Calu3 (cell line): ENCODE measurements around the gene PTPRF. TPM values are rescaled to one million over a fixed set of nuclear protein-coding genes. Genes with fewer than 3 reads are reported as not detected.
"Not testable (repeated sequence)": the region's sequence is repeated elsewhere in the genome, so short reads cannot be mapped to it uniquely, and the experiment has no call there.

ENCODE experiments used
- BruUV-seq: library from RNA; stranded (reverse); fragments of 400-500 nt; replicated peaks from 2 replicates; lab custom pipeline; 2021; lab: Mats Ljungman, UMichigan
- CTCF ChIA-PET: fragments of 300-600 bp; sonication (Branson Sonifier 250); formaldehyde crosslinking; loops from one replicate; lab custom pipeline; 2022; ENCODE audit warnings: antibody characterized with exemption; lab: Charles Lee
- DNase-seq: peaks from one replicate; pipeline ENCODE4 v3.0.0; 2022
- H3K27ac Mint-ChIP-seq: one replicate; pipeline ENCODE4 v1.8.0; 2022; ENCODE audit warnings: mixed read lengths; ENCODE audit not compliant: unreplicated experiment
- H3K27me3 Mint-ChIP-seq: one replicate; pipeline ENCODE4 v1.8.0; 2022; ENCODE audit warnings: mixed read lengths; ENCODE audit not compliant: unreplicated experiment
- H3K36me3 Mint-ChIP-seq: one replicate; pipeline ENCODE4 v1.8.0; 2022; ENCODE audit warnings: mild to moderate bottlenecking, moderate library complexity, mixed read lengths; ENCODE audit not compliant: insufficient read depth, unreplicated experiment
- H3K4me1 Mint-ChIP-seq: one replicate; pipeline ENCODE4 v1.8.0; 2022; ENCODE audit warnings: mild to moderate bottlenecking, low read depth, mixed read lengths; ENCODE audit not compliant: unreplicated experiment
- H3K4me3 Mint-ChIP-seq: one replicate; pipeline ENCODE4 v1.8.0; 2022; ENCODE audit warnings: mild to moderate bottlenecking, low read depth, moderate library complexity, mixed read lengths; ENCODE audit not compliant: unreplicated experiment
- H3K9me3 Mint-ChIP-seq: one replicate; pipeline ENCODE4 v1.8.0; 2022; ENCODE audit warnings: low read depth, mixed read lengths; ENCODE audit not compliant: unreplicated experiment
- intact Hi-C: fragments of 100-400 bp; cut with micrococcal nuclease; formaldehyde crosslinking; loops from one replicate; pipeline ENCODE4 v1.10.0; 2022; ENCODE audit not compliant: unreplicated experiment
- total RNA-seq: library from RNA; stranded (reverse); gene quantifications from 2 replicates; pipeline ENCODE4 v1.2.3, GENCODE V29; 2022
- TF ChIP-seq, protein P1 (sequence below): fragments of 200-600 bp; IDR thresholded peaks from one replicate; pipeline ENCODE4 v1.8.0; 2022; ENCODE audit warnings: antibody characterized with exemption; ENCODE audit not compliant: unreplicated experiment

The PTPRF gene
- total RNA-seq, 1 experiment from 2014 or later = 318 TPM

GRCh38 chr1:43639976-43640794 lies 109.5 kb downstream of the PTPRF start:
- Mint-ChIP-seq H3K27me3 (no peaks in the 10 kb centered on the region), H3K9me3 (no peaks in the 10 kb centered on the region), H3K36me3 (peaks cover 10% of the 10 kb centered on the region), H3K4me3 (no peak overlapping the region), H3K4me1 (peaks cover 25% of the 10 kb centered on the region), H3K27ac (no peak overlapping the region)
- TF ChIP-seq, protein P1, sequence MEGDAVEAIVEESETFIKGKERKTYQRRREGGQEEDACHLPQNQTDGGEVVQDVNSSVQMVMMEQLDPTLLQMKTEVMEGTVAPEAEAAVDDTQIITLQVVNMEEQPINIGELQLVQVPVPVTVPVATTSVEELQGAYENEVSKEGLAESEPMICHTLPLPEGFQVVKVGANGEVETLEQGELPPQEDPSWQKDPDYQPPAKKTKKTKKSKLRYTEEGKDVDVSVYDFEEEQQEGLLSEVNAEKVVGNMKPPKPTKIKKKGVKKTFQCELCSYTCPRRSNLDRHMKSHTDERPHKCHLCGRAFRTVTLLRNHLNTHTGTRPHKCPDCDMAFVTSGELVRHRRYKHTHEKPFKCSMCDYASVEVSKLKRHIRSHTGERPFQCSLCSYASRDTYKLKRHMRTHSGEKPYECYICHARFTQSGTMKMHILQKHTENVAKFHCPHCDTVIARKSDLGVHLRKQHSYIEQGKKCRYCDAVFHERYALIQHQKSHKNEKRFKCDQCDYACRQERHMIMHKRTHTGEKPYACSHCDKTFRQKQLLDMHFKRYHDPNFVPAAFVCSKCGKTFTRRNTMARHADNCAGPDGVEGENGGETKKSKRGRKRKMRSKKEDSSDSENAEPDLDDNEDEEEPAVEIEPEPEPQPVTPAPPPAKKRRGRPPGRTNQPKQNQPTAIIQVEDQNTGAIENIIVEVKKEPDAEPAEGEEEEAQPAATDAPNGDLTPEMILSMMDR = no peak
- CTCF ChIA-PET = no interaction called here
- intact Hi-C loops = no loop called here
- no TSS peak for BruUV-seq
- DNase-seq = peak; percentile 26

DNA sequence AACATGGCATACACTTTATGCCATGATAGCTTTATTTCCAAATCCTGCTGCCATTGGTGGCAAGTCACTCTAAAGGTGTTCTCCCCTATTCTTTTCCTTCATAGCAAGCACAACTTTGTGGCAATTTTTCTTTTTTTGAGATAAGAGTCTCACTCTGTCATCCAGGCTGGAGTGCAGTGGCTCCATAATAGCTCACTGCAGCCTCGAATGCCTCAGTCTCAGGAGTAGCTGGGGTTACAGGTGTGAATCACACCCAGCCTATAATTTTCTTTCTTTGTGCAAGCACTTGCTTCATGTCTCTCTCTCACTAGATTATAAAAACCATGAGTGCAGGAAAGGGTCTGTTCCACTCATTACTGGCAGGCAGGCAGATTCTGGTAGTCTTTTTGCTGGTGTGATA lies 113.9 kb downstream of the PTPRF start:
- Mint-ChIP-seq H3K9me3 (no peaks in the 10 kb centered on the region), H3K27ac (no peak overlapping the region), H3K36me3 (peaks cover 8% of the 10 kb centered on the region), H3K4me3 (no peak overlapping the region), H3K27me3 (no peaks in the 10 kb centered on the region), H3K4me1 (peaks cover 37% of the 10 kb centered on the region)
- intact Hi-C loops = no loop called here
- TF ChIP-seq, protein P1 = no peak
- BruUV-seq = no TSS peak
- CTCF ChIA-PET = interaction anchor here (1.0 kb wide), 1 partner anchor 111 kb away, joined by 3 read pairs; no protein-coding TSS in a partner anchor
- DNase-seq = no peak

GRCh38 chr1:43645461-43645860 lies 114.8 kb downstream of the PTPRF start:
- TF ChIP-seq, protein P1 = no peak
- CTCF ChIA-PET = interaction anchor here (0.6 kb wide), 1 partner anchor 403 kb away, joined by 6 read pairs; no protein-coding TSS in a partner anchor
- H3K4me1 Mint-ChIP-seq = peaks cover 37% of the 10 kb centered on the region
- H3K27ac Mint-ChIP-seq = no peak overlapping the region
- H3K36me3 Mint-ChIP-seq = peaks cover 17% of the 10 kb centered on the region
- BruUV-seq = no TSS peak
- no peak for DNase-seq
- no peak overlapping the region for H3K4me3 Mint-ChIP-seq
- no peaks in the 10 kb centered on the region for H3K27me3 Mint-ChIP-seq
- intact Hi-C loops = no loop called here
- no peaks in the 10 kb centered on the region for H3K9me3 Mint-ChIP-seq

DNA sequence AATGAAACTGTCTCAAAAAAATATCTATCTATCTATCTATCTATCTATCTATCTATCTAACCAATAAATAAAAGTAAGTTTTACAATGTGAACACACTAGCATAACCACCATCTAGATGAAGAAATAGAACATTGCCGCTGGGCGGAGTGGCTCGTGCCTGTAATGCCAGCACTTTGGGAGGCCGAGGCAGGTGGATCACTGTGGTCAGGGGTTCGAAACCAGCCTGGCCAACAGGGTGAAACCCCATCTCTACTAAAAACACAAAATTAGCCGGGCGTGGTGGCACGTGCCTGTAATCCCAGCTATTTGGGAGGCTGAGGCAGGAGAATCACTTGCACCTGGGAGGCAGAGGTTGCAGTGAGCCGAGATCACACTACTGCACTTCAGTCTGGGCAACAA lies 116.6 kb downstream of the PTPRF start:
- BruUV-seq, H3K4me3 Mint-ChIP-seq, H3K9me3 Mint-ChIP-seq, H3K27ac Mint-ChIP-seq, intact Hi-C loops, DNase-seq, H3K27me3 Mint-ChIP-seq, CTCF ChIA-PET: not testable (repeated sequence)
- peaks cover 46% of the 10 kb centered on the region for H3K4me1 Mint-ChIP-seq
- H3K36me3 Mint-ChIP-seq = peaks cover 32% of the 10 kb centered on the region
